Endothelial cell of umbilical vein (primary cell): ENCODE data around the gene NIPBL. TPM values are rescaled to one million over a fixed set of nuclear protein-coding genes. Genes with fewer than 3 reads are reported as not detected.

Experiments
- BruUV-seq: library from RNA; stranded (reverse); fragments of 400-500 nt; replicated peaks from 2 replicates; lab custom pipeline; 2021; lab: Mats Ljungman, UMichigan
- CTCF ChIA-PET: fragments of 300-600, 350-600 bp; sonication (Branson Sonifier 250); formaldehyde crosslinking; loops from one replicate; lab custom pipeline; 2021; ENCODE audit warnings: antibody characterized with exemption, inconsistent platforms; lab: Charles Lee
- POLR2A ChIA-PET: fragments of 300-600, 350-600 bp; sonication (Branson Sonifier 250); formaldehyde crosslinking; loops from one replicate; lab custom pipeline; 2021; ENCODE audit warnings: antibody characterized with exemption, inconsistent platforms; lab: Charles Lee
- DNase-seq: peaks from one replicate; pipeline ENCODE4 v3.0.0-alpha.2; 2011; ENCODE audit warnings: low read depth, low spot score
- FAIRE-seq: peaks from 2 replicates; lab custom pipeline; 2011; peaks lifted over from hg19 to GRCh38; lab: Jason Lieb, UNC
- H2AFZ ChIP-seq: 2 replicates; pipeline ENCODE4 v1.6.0; 2012; ENCODE audit warnings: low read depth, low read length, control low read depth, inconsistent platforms
- H3K27ac ChIP-seq: 2 replicates; pipeline ENCODE4 v1.5.1; 2011; ENCODE audit warnings: low read depth, mild to moderate bottlenecking, control low read depth, low read length, moderate library complexity; ENCODE audit not compliant: insufficient read depth
- H3K27me3 ChIP-seq, 2 experiments: 2 replicates each; pipeline versions ENCODE4 v1.6.0 to v1.6.1; 2011; ENCODE audit warnings: low read length in 2 of 2, mixed read lengths in 1 of 2; ENCODE audit not compliant: control insufficient read depth in 2 of 2, insufficient read depth in 2 of 2
- H3K36me3 ChIP-seq, 2 experiments: 2 replicates in 1 of 2; 3 replicates in 1 of 2; pipeline ENCODE4 v1.5.1; 2011; ENCODE audit warnings: low read length in 2 of 2, mild to moderate bottlenecking in 1 of 2, moderate library complexity in 1 of 2; ENCODE audit not compliant: control insufficient read depth in 2 of 2, insufficient read depth in 2 of 2; ENCODE audit errors: extremely low read depth in 1 of 2
- H3K4me1 ChIP-seq: 3 replicates; pipeline ENCODE4 v1.5.1; 2011; ENCODE audit warnings: mild to moderate bottlenecking, low read length; ENCODE audit not compliant: control insufficient read depth, insufficient read depth; ENCODE audit errors: extremely low read depth
- H3K4me2 ChIP-seq: 2 replicates; pipeline ENCODE4 v1.6.1; 2011; ENCODE audit warnings: low read length, control low read depth, mixed read lengths; ENCODE audit not compliant: insufficient read depth
- H3K4me3 ChIP-seq, 3 experiments: fragments of 200-600 bp in 1 of 3; sonication (generic), shearing (Covaris generic) in 1 of 3; replicated peaks in 1 of 3; 2 replicates each; pipeline ENCODE4 v1.5.1; 2011 to 2016; ENCODE audit warnings: control low read depth in 3 of 3, low read length in 3 of 3, mild to moderate bottlenecking in 2 of 3, inconsistent platforms in 1 of 3, low read depth in 1 of 3, moderate library complexity in 1 of 3; ENCODE audit not compliant: insufficient read depth in 1 of 3
- H3K79me2 ChIP-seq: 2 replicates; pipeline ENCODE4 v1.6.0; 2012; ENCODE audit warnings: low read length, inconsistent platforms; ENCODE audit not compliant: control insufficient read depth, insufficient read depth
- H3K9ac ChIP-seq: replicated peaks from 2 replicates; pipeline ENCODE3; 2011; ENCODE audit warnings: low read length, control low read depth; ENCODE audit not compliant: insufficient read depth; ENCODE audit errors: extremely low read depth
- H3K9me1 ChIP-seq: replicated peaks from 3 replicates; pipeline ENCODE4 v1.6.0; 2011; ENCODE audit warnings: mild to moderate bottlenecking, low read length; ENCODE audit not compliant: control insufficient read depth, insufficient read depth; ENCODE audit errors: extremely low read depth
- H3K9me3 ChIP-seq: replicated peaks from 2 replicates; pipeline ENCODE4 v1.5.1; 2012; ENCODE audit warnings: low read length, inconsistent platforms; ENCODE audit not compliant: control insufficient read depth, insufficient read depth
- H4K20me1 ChIP-seq: replicated peaks from 2 replicates; pipeline ENCODE3; 2011; ENCODE audit warnings: mild to moderate bottlenecking, low read length; ENCODE audit not compliant: control insufficient read depth, insufficient read depth; ENCODE audit errors: extremely low read depth
- CTCF ChIP-seq, 2 donors: IDR thresholded peaks; 1 replicate in 1 of 2; 2 replicates in 1 of 2; pipeline ENCODE4 v1.5.1; 2011; ENCODE audit warnings: low read length in 2 of 2, mild to moderate bottlenecking in 2 of 2, moderate library complexity in 2 of 2, control low read depth in 1 of 2, inconsistent platforms in 1 of 2, low read depth in 1 of 2; ENCODE audit not compliant: insufficient read depth in 1 of 2; ENCODE audit errors: extremely low read depth in 1 of 2
- EZH2 ChIP-seq: IDR thresholded peaks from 2 replicates; pipeline ENCODE4 v1.6.1; 2012; ENCODE audit warnings: borderline replicate concordance, low read depth, mild to moderate bottlenecking, moderate library complexity, low read length, inconsistent platforms; ENCODE audit not compliant: severe bottlenecking
- FOS ChIP-seq: IDR thresholded peaks from 2 replicates; pipeline ENCODE4 v1.6.1; 2011; ENCODE audit warnings: mild to moderate bottlenecking, low read length, moderate library complexity, borderline replicate concordance; ENCODE audit not compliant: insufficient read depth
- GATA2 ChIP-seq: IDR thresholded peaks from 2 replicates; pipeline ENCODE4 v1.7.0; 2011; ENCODE audit warnings: low read depth, mild to moderate bottlenecking, moderate library complexity, mixed read lengths, low read length; ENCODE audit not compliant: insufficient read length, insufficient read depth
- JUN ChIP-seq: IDR thresholded peaks from 2 replicates; pipeline ENCODE4 v1.6.1; 2011; ENCODE audit warnings: borderline replicate concordance, low read depth; ENCODE audit not compliant: insufficient read length, insufficient read depth
- MAX ChIP-seq: IDR thresholded peaks from 2 replicates; pipeline ENCODE4 v1.6.1; 2011; ENCODE audit not compliant: insufficient read depth, insufficient read length
- MYC ChIP-seq: IDR thresholded peaks from one replicate; pipeline ENCODE4 v1.6.1; 2011; ENCODE audit warnings: mild to moderate bottlenecking, low read depth, low read length
- POLR2A ChIP-seq: IDR thresholded peaks from 2 replicates; pipeline ENCODE4 v1.6.1; 2012; ENCODE audit warnings: low read depth, mild to moderate bottlenecking, control low read depth, low read length
- POLR2AphosphoS5 ChIP-seq: IDR thresholded peaks from 2 replicates; pipeline ENCODE4 v1.6.1; 2012; ENCODE audit warnings: low read depth, mild to moderate bottlenecking, control low read depth, low read length, moderate library complexity; ENCODE audit not compliant: insufficient read depth
- dilution Hi-C: fragments of 300-500 bp; cut with MboI; formaldehyde crosslinking; loops from one replicate; pipeline ENCODE4 v1.15.0; 2019; ENCODE audit warnings: low sequenced_read_pairs; ENCODE audit not compliant: extremely low pct_ligation_motif_present
- intact Hi-C: fragments of 100-400 bp; cut with micrococcal nuclease; formaldehyde crosslinking; loops from one replicate; pipeline ENCODE4 v1.10.0; 2022
- polyA plus RNA-seq, 4 experiments: library from polyadenylated mRNA; depleted of rRNA in 3 of 4; stranded (reverse) in 3 of 4; unstranded in 1 of 4; fragments of >200 nt; gene quantifications; 2 replicates each; pipeline versions ENCODE4 v1.2.1 to v1.2.3, GENCODE V29; 2011 to 2012; ENCODE audit warnings: missing spikeins in 1 of 4
- total RNA-seq: library from RNA; stranded (reverse); gene quantifications from 2 replicates; pipeline ENCODE4 v1.2.3, GENCODE V29; 2021

Gene NIPBL
- total and polyA plus RNA-seq, 2 donors (not counting 3 experiments of a cell fraction or from before 2014, with no cell fraction given): 15.5 to 50.7 TPM

GRCh38 chr5:37064442-37064841 is 187.9 kb downstream of the NIPBL start:
- H3K36me3 ChIP-seq: peaks cover 3 to 7% of the 10 kb centered on the region in 2 experiments
- no peaks in the 10 kb centered on the region for H4K20me1 ChIP-seq
- CTCF ChIA-PET: no interaction called here
- no peak overlapping the region for H3K27ac ChIP-seq
- H3K9me3 ChIP-seq: no peaks in the 10 kb centered on the region
- H3K27me3 ChIP-seq: no peaks in the 10 kb centered on the region
- H3K4me3 ChIP-seq: no peak overlapping the region
- no peaks in the 10 kb centered on the region for H3K4me1 ChIP-seq
- FAIRE-seq (no peak), DNase-seq (no peak)
- TF ChIP-seq POLR2A: no peak
- TF ChIP-seq FOS: no peak
- TF ChIP-seq POLR2AphosphoS5: no peak
- TF ChIP-seq MYC: no peak
- no peak for TF ChIP-seq EZH2
- TF ChIP-seq CTCF (IDR thresholded peaks at IDR 0.05; ENCODE audit: extremely low read depth in 1 of 2, insufficient read depth in 1 of 2, low read depth in 1 of 2, low read length in 2 of 2): no peak
- no peak for TF ChIP-seq MAX
- no peak for TF ChIP-seq JUN
- no peak for TF ChIP-seq GATA2
- POLR2A ChIA-PET: no interaction called here
- intact Hi-C loops (loop anchor here (10.0 kb wide), 1 partner anchor 250 kb away; no protein-coding TSS in a partner anchor), dilution Hi-C loops (no loop called here)
- no peak overlapping the region for H3K9ac ChIP-seq
- no peaks in the 10 kb centered on the region for H3K9me1 ChIP-seq
- H3K4me2 ChIP-seq: no peak overlapping the region
- BruUV-seq: no TSS peak
- no peaks in the 10 kb centered on the region for H3K79me2 ChIP-seq
- no peak overlapping the region for H2AFZ ChIP-seq
